H9 (cell line): Measurements from ENCODE around the gene TRMT61A. TPM values are rescaled to one million over a fixed set of nuclear protein-coding genes. Genes with fewer than 3 reads are reported as not detected.

Source experiments
- DNase-seq: peaks from one replicate; pipeline ENCODE4 v3.0.0-alpha.2; 2017
- H2AFZ ChIP-seq: one replicate; pipeline ENCODE4 v1.6.1; 2013; ENCODE audit warnings: mild to moderate bottlenecking, low read length, control low read depth, moderate library complexity
- H2AK5ac ChIP-seq: 2 replicates; pipeline ENCODE4 v1.6.1; 2013; ENCODE audit warnings: low read length, control low read depth, mixed read lengths; ENCODE audit not compliant: insufficient read length
- H2BK120ac ChIP-seq: one replicate; pipeline ENCODE4 v1.6.1; 2013; ENCODE audit warnings: low read depth, mild to moderate bottlenecking, low read length, control low read depth, inconsistent platforms; ENCODE audit not compliant: poor library complexity, severe bottlenecking
- H2BK12ac ChIP-seq: 2 replicates; pipeline ENCODE4 v1.6.1; 2013; ENCODE audit warnings: low read length, control low read depth, mixed read lengths, low read depth; ENCODE audit not compliant: insufficient read length
- H2BK15ac ChIP-seq: 2 replicates; pipeline ENCODE4 v1.6.1; 2013; ENCODE audit warnings: low read depth, low read length, control low read depth
- H2BK20ac ChIP-seq: one replicate; pipeline ENCODE4 v1.6.1; 2013; ENCODE audit warnings: low read depth, mild to moderate bottlenecking, low read length, control low read depth, inconsistent platforms; ENCODE audit not compliant: poor library complexity, severe bottlenecking
- H2BK5ac ChIP-seq: 2 replicates; pipeline ENCODE4 v1.6.1; 2013; ENCODE audit warnings: low read length, control low read depth, mixed read lengths; ENCODE audit not compliant: insufficient read length
- H3K14ac ChIP-seq: 2 replicates; pipeline ENCODE4 v1.6.1; 2013; ENCODE audit warnings: low read length, control low read depth; ENCODE audit not compliant: insufficient read depth
- H3K18ac ChIP-seq: 2 replicates; pipeline ENCODE4 v1.6.1; 2013; ENCODE audit warnings: low read depth, mild to moderate bottlenecking, mixed read lengths, low read length, control low read depth; ENCODE audit not compliant: insufficient read length
- H3K23ac ChIP-seq: 2 replicates; pipeline ENCODE4 v1.6.1; 2013; ENCODE audit warnings: low read length, control low read depth, mixed read lengths, low read depth; ENCODE audit not compliant: insufficient read length
- H3K23me2 ChIP-seq: 2 replicates; pipeline ENCODE4 v1.6.1; 2013; ENCODE audit warnings: low read depth, mild to moderate bottlenecking, mixed read lengths, low read length, control low read depth; ENCODE audit not compliant: insufficient read length, poor library complexity, severe bottlenecking
- H3K27ac ChIP-seq: 2 replicates; pipeline ENCODE4 v1.5.1; 2013; ENCODE audit warnings: low read length, control low read depth, mixed read lengths, low read depth; ENCODE audit not compliant: insufficient read length
- H3K27me3 ChIP-seq: 2 replicates; pipeline ENCODE4 v1.6.1; 2013; ENCODE audit warnings: low read length, control low read depth, inconsistent platforms; ENCODE audit not compliant: insufficient read depth
- H3K4ac ChIP-seq: 2 replicates; pipeline ENCODE4 v1.6.1; 2013; ENCODE audit warnings: low read depth, mild to moderate bottlenecking, control low read depth, inconsistent platforms, low read length, moderate library complexity
- H3K4me1 ChIP-seq: 2 replicates; pipeline ENCODE4 v1.6.1; 2013; ENCODE audit warnings: low read length, control low read depth, inconsistent platforms; ENCODE audit not compliant: insufficient read depth
- H3K4me2 ChIP-seq: 2 replicates; pipeline ENCODE4 v1.6.1; 2013; ENCODE audit warnings: low read length, control low read depth, mixed read lengths; ENCODE audit not compliant: insufficient read length, insufficient read depth
- H3K56ac ChIP-seq: 2 replicates; pipeline ENCODE4 v1.6.1; 2013; ENCODE audit warnings: low read depth, mild to moderate bottlenecking, mixed read lengths, low read length, control low read depth; ENCODE audit not compliant: insufficient read length
- H3K79me1 ChIP-seq: 2 replicates; pipeline ENCODE4 v1.6.1; 2013; ENCODE audit warnings: low read depth, mild to moderate bottlenecking, moderate library complexity, low read length, control low read depth, inconsistent platforms; ENCODE audit not compliant: insufficient read depth, poor library complexity, severe bottlenecking
- H3K79me2 ChIP-seq: 2 replicates; pipeline ENCODE4 v1.6.1; 2013; ENCODE audit warnings: low read length, control low read depth, inconsistent platforms; ENCODE audit not compliant: insufficient read depth
- H3K9ac ChIP-seq: 2 replicates; pipeline ENCODE4 v1.6.1; 2013; ENCODE audit warnings: low read length, control low read depth, mixed read lengths; ENCODE audit not compliant: insufficient read length; ENCODE audit errors: extremely low read depth
- H3K9me3 ChIP-seq: one replicate; pipeline ENCODE4 v1.6.1; 2013; ENCODE audit warnings: low read depth, low read length, inconsistent platforms; ENCODE audit not compliant: control insufficient read depth
- H3T11ph ChIP-seq: one replicate; pipeline ENCODE4 v1.6.1; 2013; ENCODE audit warnings: mild to moderate bottlenecking, low read length, control low read depth, inconsistent platforms
- H4K20me1 ChIP-seq: one replicate; pipeline ENCODE4 v1.6.1; 2013; ENCODE audit not compliant: control insufficient read depth, insufficient read length, insufficient read depth
- H4K5ac ChIP-seq: 2 replicates; pipeline ENCODE4 v1.6.1; 2013; ENCODE audit warnings: low read depth, mild to moderate bottlenecking, mixed read lengths, low read length, control low read depth; ENCODE audit not compliant: insufficient read length
- H4K8ac ChIP-seq: replicated peaks from 2 replicates; pipeline ENCODE4 v1.6.1; 2013; ENCODE audit warnings: low read length, control low read depth, mixed read lengths, low read depth; ENCODE audit not compliant: insufficient read length
- H4K91ac ChIP-seq: 2 replicates; pipeline ENCODE4 v1.6.1; 2013; ENCODE audit warnings: low read depth, mild to moderate bottlenecking, moderate library complexity, mixed read lengths, low read length, control low read depth; ENCODE audit not compliant: insufficient read length
- H3K27ac Mint-ChIP-seq, 3 experiments: 2 replicates in 2 of 3; 3 replicates in 1 of 3; pipeline ENCODE4 v1.8.0; 2020 to 2021; ENCODE audit warnings: mixed read lengths in 3 of 3, mild to moderate bottlenecking in 1 of 3, moderate library complexity in 1 of 3
- H3K27me3 Mint-ChIP-seq: 2 replicates; pipeline ENCODE4 v1.8.0; 2021; ENCODE audit warnings: low read depth, mild to moderate bottlenecking, moderate library complexity, mixed read lengths
- H3K36me3 Mint-ChIP-seq, 3 experiments: 2 replicates in 2 of 3; 3 replicates in 1 of 3; pipeline ENCODE4 v1.8.0; 2020 to 2021; ENCODE audit warnings: low read depth in 3 of 3, mixed read lengths in 3 of 3; ENCODE audit not compliant: insufficient read depth in 1 of 3
- H3K4me1 Mint-ChIP-seq, 2 experiments: 2 replicates each; pipeline ENCODE4 v1.8.0; 2020; ENCODE audit warnings: mixed read lengths in 2 of 2
- H3K4me3 Mint-ChIP-seq, 2 experiments: 2 replicates in 1 of 2; 3 replicates in 1 of 2; pipeline ENCODE4 v1.8.0; 2020 to 2021; ENCODE audit warnings: mild to moderate bottlenecking in 2 of 2, mixed read lengths in 2 of 2, moderate library complexity in 1 of 2
- H3K9me3 Mint-ChIP-seq, 2 experiments: 2 replicates in 1 of 2; 3 replicates in 1 of 2; pipeline ENCODE4 v1.8.0; 2020; ENCODE audit warnings: mild to moderate bottlenecking in 2 of 2, mixed read lengths in 2 of 2, moderate library complexity in 1 of 2
- CTCF ChIP-seq: fragments of 200-600 bp; sonication (generic); conservative IDR thresholded peaks from 3 replicates; pipeline ENCODE4 v1.8.0; 2021; ENCODE audit warnings: antibody characterized with exemption, mild to moderate bottlenecking
- WGBS: extraction: QIAGEN DNeasy Blood & Tissue Kit; methylation state at CpG from one replicate; pipeline ENCODE4 v1.1.7; 2013; ENCODE audit warnings: missing lambda C conversion rate, low lambda C conversion rate, mixed read lengths; ENCODE audit not compliant: insufficient read length; ENCODE audit errors: extremely low coverage; 5-methylcytosine and 5-hydroxymethylcytosine counted together
- total RNA-seq: library from RNA; stranded (reverse); gene quantifications from 2 replicates; pipeline ENCODE4 v1.2.1, GENCODE V29; 2021

Gene TRMT61A
- total RNA-seq, 1 experiment from 2014 or later, result 21.9 TPM

DNA sequence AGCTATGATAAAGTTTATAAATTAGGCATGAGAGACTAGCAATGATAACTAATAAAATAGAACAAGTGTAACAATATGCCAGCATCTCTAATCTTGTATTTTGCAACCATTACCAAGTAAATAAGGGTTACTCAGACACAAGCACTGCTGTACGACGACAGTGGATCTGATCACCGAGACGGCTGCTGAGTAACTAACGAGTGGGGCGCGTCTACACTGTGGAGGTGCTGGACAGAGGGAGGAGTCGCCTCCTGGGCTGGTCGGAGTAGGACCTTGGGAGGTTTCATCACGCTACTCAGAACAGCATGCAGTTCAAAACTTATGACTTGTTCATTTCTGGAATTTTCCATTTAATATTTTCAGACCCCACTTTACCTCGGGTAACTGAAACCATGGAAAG lies 52.2 kb downstream of the TRMT61A start:
- no peak overlapping the region for H3K4me2 ChIP-seq
- H2BK15ac ChIP-seq, result no peak overlapping the region
- Mint-ChIP-seq H3K36me3 (peaks cover 20 to 45% (median 26%) of the 10 kb centered on the region in 3 experiments), H3K27me3 (no peaks in the 10 kb centered on the region; the same call in 1 of the 2 replicates), H3K9me3 (no peaks in the 10 kb centered on the region), H3K4me3 (no peak overlapping the region), H3K27ac (peak overlapping the region in 1 of 3 experiments; percentile 75; a peak in 1 of 7 replicates), H3K4me1 (peaks cover 6 to 7% of the 10 kb centered on the region in 2 experiments)
- H2BK20ac ChIP-seq, result no peak overlapping the region
- WGBS, result no CpG with 5 or more reads among the region's 11 CpGs
- no peaks in the 10 kb centered on the region for H3K79me2 ChIP-seq
- TF ChIP-seq CTCF, result no peak
- no peak overlapping the region for H4K91ac ChIP-seq
- H3T11ph ChIP-seq, result no peak overlapping the region
- H3K4me1 ChIP-seq, result no peaks in the 10 kb centered on the region
- H3K18ac ChIP-seq, result no peak overlapping the region
- no peak overlapping the region for H3K27ac ChIP-seq
- H3K9ac ChIP-seq, result no peak overlapping the region
- no peak overlapping the region for H3K56ac ChIP-seq
- H4K8ac ChIP-seq, result no peak overlapping the region
- no peak overlapping the region for H3K14ac ChIP-seq
- H4K20me1 ChIP-seq, result no peaks in the 10 kb centered on the region
- H3K9me3 ChIP-seq, result no peaks in the 10 kb centered on the region
- no peak overlapping the region for H2BK12ac ChIP-seq
- H2BK5ac ChIP-seq, result no peak overlapping the region
- H3K4ac ChIP-seq, result no peak overlapping the region
- no peak for DNase-seq
- no peak overlapping the region for H2BK120ac ChIP-seq
- no peak overlapping the region for H2AFZ ChIP-seq
- H3K79me1 ChIP-seq, result no peaks in the 10 kb centered on the region
- no peak overlapping the region for H2AK5ac ChIP-seq
- no peaks in the 10 kb centered on the region for H3K23me2 ChIP-seq
- H4K5ac ChIP-seq, result no peak overlapping the region
- H3K23ac ChIP-seq, result no peak overlapping the region
- no peaks in the 10 kb centered on the region for H3K27me3 ChIP-seq
